SJSA1 (cell line): ENCODE measurements around the gene MLLT3. TPM values are rescaled to one million over a fixed set of nuclear protein-coding genes. Genes with fewer than 3 reads are reported as not detected.

Experiments
- DNase-seq, 2 experiments: peaks; one replicate each; pipeline ENCODE4 v3.0.0-alpha.2; 2015 to 2020; ENCODE audit warnings: low spot score in 2 of 2, low read depth in 1 of 2
- H3K27ac ChIP-seq: fragments of 250-450 bp; sonication (Bioruptor Pico); 2 replicates; pipeline ENCODE4 v1.5.1; 2020; ENCODE audit warnings: mild to moderate bottlenecking, moderate library complexity
- H3K27me3 ChIP-seq: fragments of 250-450 bp; sonication (Bioruptor Pico); replicated peaks from 2 replicates; pipeline ENCODE4 v1.5.1; 2020; ENCODE audit warnings: mild to moderate bottlenecking, moderate library complexity
- H3K36me3 ChIP-seq: fragments of 250-450 bp; sonication (Bioruptor Pico); 2 replicates; pipeline ENCODE4 v1.5.1; 2020; ENCODE audit warnings: mild to moderate bottlenecking
- H3K4me1 ChIP-seq: fragments of 250-450 bp; sonication (Bioruptor Pico); replicated peaks from 2 replicates; pipeline ENCODE4 v1.6.1; 2021; ENCODE audit warnings: mild to moderate bottlenecking
- H3K4me3 ChIP-seq: fragments of 250-450 bp; sonication (Bioruptor Pico); 2 replicates; pipeline ENCODE4 v1.5.1; 2020; ENCODE audit warnings: mild to moderate bottlenecking
- H3K9me3 ChIP-seq: fragments of 250-450 bp; sonication (Bioruptor Pico); replicated peaks from 2 replicates; pipeline ENCODE4 v1.5.1; 2020; ENCODE audit warnings: mild to moderate bottlenecking
- total RNA-seq: library from RNA; depleted of rRNA; stranded (reverse); fragments of >200 nt; shearing (Covaris generic); gene quantifications from 2 replicates; pipeline ENCODE4 v1.2.3, GENCODE V29; 2014

MLLT3 gene
- total RNA-seq, 1 experiment from 2014 or later: 13.9 TPM

GRCh38 chr9:20499013-20499412, 123.3 kb downstream of the MLLT3 start:
- Histone ChIP-seq H3K27me3 (no peaks in the 10 kb centered on the region), H3K27ac (no peak overlapping the region), H3K9me3 (no peaks in the 10 kb centered on the region), H3K4me1 (peaks cover 9% of the 10 kb centered on the region; the same call in 1 of the 2 replicates), H3K4me3 (no peak overlapping the region), H3K36me3 (no peaks in the 10 kb centered on the region)
- no peak for DNase-seq

DNA sequence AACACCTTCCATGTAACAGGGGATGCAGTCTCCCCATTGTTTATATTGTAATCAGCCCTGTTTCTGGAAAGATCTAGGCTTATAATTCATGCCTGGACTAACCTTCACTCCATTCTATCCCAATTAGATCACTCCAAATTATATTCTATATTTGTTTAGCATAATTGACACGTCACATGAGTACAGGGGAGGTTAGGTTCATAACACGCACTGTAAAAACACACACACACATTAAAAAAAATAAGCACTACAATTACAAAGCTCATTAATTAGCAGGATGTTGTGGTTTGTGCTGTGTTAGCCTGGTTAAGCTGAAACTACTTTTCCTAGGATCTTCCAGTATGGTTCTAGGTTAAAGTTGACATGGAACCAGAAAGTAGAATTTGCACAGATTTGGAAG, 126.0 kb downstream of the MLLT3 start:
- DNase-seq: no peak
- Histone ChIP-seq H3K36me3 (no peaks in the 10 kb centered on the region), H3K27me3 (no peaks in the 10 kb centered on the region), H3K4me1 (peaks cover 9% of the 10 kb centered on the region; the same call in 1 of the 2 replicates), H3K4me3 (no peak overlapping the region), H3K27ac (no peak overlapping the region), H3K9me3 (no peaks in the 10 kb centered on the region)

- Histone ChIP-seq H3K4me1 (peaks cover 9% of the 10 kb centered on the region; the same call in 1 of the 2 replicates), H3K27ac (no peak overlapping the region), H3K27me3 (no peaks in the 10 kb centered on the region), H3K9me3 (no peaks in the 10 kb centered on the region), H3K36me3 (no peaks in the 10 kb centered on the region), H3K4me3 (no peak overlapping the region)
- no peak for DNase-seq
Observed at GRCh38 chr9:20495098-20495497, 127.2 kb downstream of the MLLT3 start.

DNA sequence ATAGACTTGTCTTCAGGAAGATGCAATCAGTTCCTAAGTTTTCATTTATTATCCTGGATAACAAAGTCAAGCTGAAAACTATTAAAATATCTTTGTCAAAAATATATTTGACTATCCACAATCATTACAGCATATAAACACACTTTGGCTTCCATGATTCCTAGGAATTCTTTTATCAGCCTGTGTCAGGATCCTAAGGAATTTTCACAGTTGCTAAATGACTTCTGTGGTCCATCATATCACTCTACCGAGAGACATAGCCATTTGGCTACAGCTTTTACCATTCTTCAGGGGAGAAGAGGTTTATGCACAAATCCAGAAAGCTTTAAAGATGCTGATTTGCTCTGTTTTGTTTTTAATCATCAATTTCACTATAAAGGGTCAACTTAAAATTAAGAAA, 128.3 kb downstream of the MLLT3 start:
- Histone ChIP-seq H3K36me3 (no peaks in the 10 kb centered on the region), H3K4me3 (no peak overlapping the region), H3K4me1 (peaks cover 9% of the 10 kb centered on the region; the same call in 1 of the 2 replicates), H3K27ac (no peak overlapping the region), H3K27me3 (no peaks in the 10 kb centered on the region), H3K9me3 (no peaks in the 10 kb centered on the region)
- no peak for DNase-seq

- Histone ChIP-seq H3K27me3 (no peaks in the 10 kb centered on the region), H3K9me3 (no peaks in the 10 kb centered on the region), H3K4me3 (no peak overlapping the region), H3K27ac (no peak overlapping the region), H3K36me3 (no peaks in the 10 kb centered on the region), H3K4me1 (peaks cover 9% of the 10 kb centered on the region; the same call in 1 of the 2 replicates)
- DNase-seq: no peak
Observed at GRCh38 chr9:20492772-20493171, 129.5 kb downstream of the MLLT3 start.

- Histone ChIP-seq H3K4me1 (peaks cover 8% of the 10 kb centered on the region; the same call in 1 of the 2 replicates), H3K9me3 (no peaks in the 10 kb centered on the region), H3K36me3 (no peaks in the 10 kb centered on the region), H3K27ac (no peak overlapping the region), H3K4me3 (no peak overlapping the region), H3K27me3 (no peaks in the 10 kb centered on the region)
- DNase-seq: no peak
Observed at GRCh38 chr9:20491612-20492011, 130.7 kb downstream of the MLLT3 start.

DNA sequence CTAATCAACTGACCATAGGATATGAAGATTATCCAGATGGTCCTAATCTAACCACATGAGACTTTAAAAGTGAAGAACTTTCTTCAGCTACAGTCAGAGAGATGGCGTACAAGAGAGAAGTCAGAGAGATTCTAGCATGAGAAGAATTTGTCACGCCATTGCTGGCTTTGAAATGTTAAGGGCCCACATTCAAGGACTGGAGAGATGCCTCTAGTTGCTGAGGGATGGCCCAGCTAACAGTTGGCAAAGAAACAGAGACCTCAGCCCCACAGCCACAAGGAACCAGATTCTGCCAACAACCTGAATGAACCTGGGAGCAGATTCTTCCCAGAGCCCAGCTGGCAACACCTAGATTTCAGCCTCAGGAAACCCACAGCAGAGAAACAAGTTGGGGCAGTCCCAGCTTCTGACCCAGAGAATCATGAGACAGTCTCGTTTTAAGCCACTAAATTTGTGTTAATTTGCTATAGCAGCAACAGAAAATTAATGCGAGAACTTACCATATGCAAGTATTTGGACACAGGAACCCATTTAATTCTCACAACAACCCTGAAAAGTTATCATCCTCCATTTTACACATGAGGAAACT, 132.0 kb downstream of the MLLT3 start:
- no peaks in the 10 kb centered on the region for H3K4me1 ChIP-seq
- no peak overlapping the region for H3K4me3 ChIP-seq
- no peaks in the 10 kb centered on the region for H3K36me3 ChIP-seq
- DNase-seq: no peak
- H3K27me3 ChIP-seq: no peaks in the 10 kb centered on the region
- H3K27ac ChIP-seq: no peak overlapping the region
- H3K9me3 ChIP-seq: no peaks in the 10 kb centered on the region

DNA sequence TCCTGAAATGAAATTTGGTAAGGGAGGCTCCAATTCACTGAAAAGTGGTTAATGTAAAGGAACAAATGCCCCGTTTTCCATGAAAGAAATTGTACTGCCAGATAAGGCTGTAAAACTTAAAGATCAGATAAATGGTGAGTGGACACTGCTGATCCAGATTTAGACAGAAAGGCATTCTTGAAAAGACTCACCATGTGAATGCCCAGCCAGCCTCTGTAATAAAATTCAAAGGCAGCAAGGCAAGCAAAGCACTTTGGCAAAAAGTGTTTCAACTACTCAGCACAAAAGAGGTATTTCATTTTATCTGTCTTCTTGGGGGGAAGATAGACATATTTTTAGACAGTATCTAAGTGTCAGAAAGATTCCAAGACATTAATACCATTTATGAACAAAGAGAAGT, 133.6 kb downstream of the MLLT3 start:
- Histone ChIP-seq H3K27me3 (no peaks in the 10 kb centered on the region), H3K36me3 (no peaks in the 10 kb centered on the region), H3K9me3 (no peaks in the 10 kb centered on the region), H3K4me1 (no peaks in the 10 kb centered on the region), H3K27ac (no peak overlapping the region), H3K4me3 (no peak overlapping the region)
- no peak for DNase-seq

DNA sequence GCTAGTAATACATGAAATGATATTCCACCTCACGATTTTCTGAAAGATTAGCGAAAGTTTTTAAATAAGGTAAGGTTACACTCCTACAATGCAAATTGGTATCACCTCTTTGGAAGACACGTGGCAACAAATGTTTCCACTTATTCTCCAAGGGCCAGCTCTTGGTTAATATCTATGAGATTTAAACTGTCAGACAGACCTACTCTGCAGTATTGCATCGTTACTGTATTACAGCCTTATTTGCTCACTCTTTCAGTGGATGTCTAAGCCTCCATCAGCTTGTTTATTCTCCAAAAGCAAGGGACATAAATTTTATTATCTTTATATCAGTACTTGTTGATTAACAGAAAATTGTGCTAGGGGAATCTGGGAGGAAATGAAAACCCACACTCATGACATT, 135.7 kb downstream of the MLLT3 start:
- Histone ChIP-seq H3K4me3 (no peak overlapping the region), H3K27me3 (no peaks in the 10 kb centered on the region), H3K4me1 (no peaks in the 10 kb centered on the region), H3K27ac (no peak overlapping the region), H3K9me3 (no peaks in the 10 kb centered on the region), H3K36me3 (no peaks in the 10 kb centered on the region)
- DNase-seq: no peak

DNA sequence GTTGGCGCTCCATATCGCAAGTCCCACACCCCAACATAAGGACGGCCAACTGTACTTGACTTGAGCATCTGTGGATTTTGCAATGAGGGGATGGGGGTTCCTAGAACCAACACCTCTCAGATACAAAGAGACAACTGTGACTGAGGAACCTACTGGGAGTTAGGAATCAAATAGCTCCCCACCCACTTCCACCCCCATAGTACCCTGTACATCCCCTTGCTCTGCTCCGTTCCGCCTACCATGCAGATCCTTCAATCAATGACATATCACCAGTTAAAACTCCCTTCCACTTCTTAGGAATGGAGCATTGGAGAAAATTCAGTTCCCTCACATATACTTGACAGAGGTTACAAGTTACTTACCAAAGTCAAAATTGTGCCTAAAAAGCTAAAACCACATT, 140.9 kb downstream of the MLLT3 start:
- Histone ChIP-seq H3K27ac (no peak overlapping the region), H3K9me3 (no peaks in the 10 kb centered on the region), H3K4me3 (no peak overlapping the region), H3K36me3 (no peaks in the 10 kb centered on the region), H3K4me1 (no peaks in the 10 kb centered on the region), H3K27me3 (no peaks in the 10 kb centered on the region)
- DNase-seq: no peak

GRCh38 chr9:20480249-20480648, 142.1 kb downstream of the MLLT3 start:
- H3K4me1 ChIP-seq: no peaks in the 10 kb centered on the region
- H3K4me3 ChIP-seq: no peak overlapping the region
- no peaks in the 10 kb centered on the region for H3K9me3 ChIP-seq
- DNase-seq: no peak
- no peaks in the 10 kb centered on the region for H3K36me3 ChIP-seq
- H3K27ac ChIP-seq: no peak overlapping the region
- no peaks in the 10 kb centered on the region for H3K27me3 ChIP-seq

DNA sequence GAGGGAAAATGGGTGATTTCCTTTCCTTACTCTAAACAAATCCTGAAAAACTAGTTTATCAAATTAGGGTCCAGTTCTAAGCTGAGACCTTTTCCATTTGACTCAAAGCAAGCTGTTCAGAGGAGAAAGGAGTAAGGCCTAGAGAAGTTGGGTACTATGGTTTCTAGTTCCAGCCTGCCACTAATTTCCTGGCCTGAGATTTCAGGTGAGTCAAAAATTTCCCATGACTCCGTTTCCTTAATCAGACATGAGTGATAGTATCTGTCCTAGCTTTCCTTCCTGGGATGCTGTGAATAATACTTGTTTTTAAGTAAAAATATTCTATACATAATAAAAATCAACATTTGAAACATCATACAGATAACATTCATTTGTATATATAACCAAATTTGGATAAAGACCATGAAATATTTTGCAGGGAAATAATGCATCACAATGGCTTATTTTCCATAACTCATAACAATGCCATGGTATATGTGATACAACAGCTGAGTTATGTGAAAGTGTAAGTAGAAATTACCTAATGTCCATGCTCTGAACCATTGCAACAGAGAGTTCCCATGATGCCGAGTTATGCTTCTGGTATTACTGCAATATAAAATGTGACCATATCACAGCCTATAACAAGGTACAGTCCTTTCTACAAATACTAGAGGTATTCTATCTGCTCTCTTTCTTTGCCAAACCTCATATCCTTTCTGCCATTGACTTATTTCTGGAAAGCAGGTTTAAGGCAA, 142.7 kb downstream of the MLLT3 start:
- H3K36me3 ChIP-seq: no peaks in the 10 kb centered on the region
- H3K27me3 ChIP-seq: no peaks in the 10 kb centered on the region
- H3K4me3 ChIP-seq: no peak overlapping the region
- H3K9me3 ChIP-seq: no peaks in the 10 kb centered on the region
- DNase-seq: no peak
- H3K4me1 ChIP-seq: no peaks in the 10 kb centered on the region
- H3K27ac ChIP-seq: no peak overlapping the region

GRCh38 chr9:20478786-20479185, 143.5 kb downstream of the MLLT3 start:
- Histone ChIP-seq H3K27ac (no peak overlapping the region), H3K4me3 (no peak overlapping the region), H3K36me3 (no peaks in the 10 kb centered on the region), H3K9me3 (no peaks in the 10 kb centered on the region), H3K4me1 (no peaks in the 10 kb centered on the region), H3K27me3 (no peaks in the 10 kb centered on the region)
- DNase-seq: no peak

DNA sequence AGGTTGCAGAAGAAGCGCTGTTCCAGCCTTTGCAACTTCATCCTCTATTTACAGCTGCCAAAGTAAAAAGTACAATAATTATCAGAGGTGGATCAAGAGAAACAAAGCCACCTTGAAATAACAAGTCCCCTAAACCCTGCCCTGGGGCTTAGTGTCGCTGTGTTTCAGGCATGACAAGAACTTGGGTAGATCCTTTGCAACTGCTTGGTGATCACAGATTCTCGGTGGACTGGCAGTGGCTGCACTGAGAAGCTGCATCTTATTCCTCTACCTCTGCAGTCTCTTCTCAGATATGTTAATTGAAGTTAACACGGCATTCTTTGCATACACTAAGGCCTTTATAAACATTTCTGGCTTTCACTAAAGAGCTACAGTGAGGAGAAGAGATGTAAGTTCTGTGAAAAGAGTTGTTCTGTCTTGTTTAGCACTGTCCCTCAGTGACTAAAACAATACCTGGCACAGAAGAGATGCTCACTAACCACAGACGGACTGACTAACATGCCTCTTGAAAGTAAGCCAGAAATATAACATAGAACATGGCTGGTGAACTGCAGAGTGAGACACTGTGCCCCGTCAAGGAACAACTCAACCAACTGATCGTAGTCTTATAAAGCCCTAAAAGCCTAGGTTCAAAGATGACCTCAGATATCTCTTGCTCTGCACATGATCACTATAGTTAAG, 144.2 kb downstream of the MLLT3 start:
- H3K27me3 ChIP-seq: no peaks in the 10 kb centered on the region
- H3K4me3 ChIP-seq: no peak overlapping the region
- H3K36me3 ChIP-seq: no peaks in the 10 kb centered on the region
- no peak overlapping the region for H3K27ac ChIP-seq
- DNase-seq: no peak
- H3K9me3 ChIP-seq: no peaks in the 10 kb centered on the region
- H3K4me1 ChIP-seq: no peaks in the 10 kb centered on the region; the same call in 1 of the 2 replicates
